NB4 (cell line): ENCODE data around the gene ATPAF2.
"Not testable (repeated sequence)": the region's sequence is repeated elsewhere in the genome, so short reads cannot be mapped to it uniquely, and the experiment has no call there.

Source experiments
- TF ChIP-seq, protein P1 (sequence below): IDR thresholded peaks from one replicate; pipeline ENCODE4 v1.5.1; 2012; ENCODE audit warnings: low read depth, low read length
- TF ChIP-seq, protein P2 (sequence below): IDR thresholded peaks from 2 replicates; pipeline ENCODE4 v1.6.1; 2011; ENCODE audit warnings: low read depth, low read length

DNA sequence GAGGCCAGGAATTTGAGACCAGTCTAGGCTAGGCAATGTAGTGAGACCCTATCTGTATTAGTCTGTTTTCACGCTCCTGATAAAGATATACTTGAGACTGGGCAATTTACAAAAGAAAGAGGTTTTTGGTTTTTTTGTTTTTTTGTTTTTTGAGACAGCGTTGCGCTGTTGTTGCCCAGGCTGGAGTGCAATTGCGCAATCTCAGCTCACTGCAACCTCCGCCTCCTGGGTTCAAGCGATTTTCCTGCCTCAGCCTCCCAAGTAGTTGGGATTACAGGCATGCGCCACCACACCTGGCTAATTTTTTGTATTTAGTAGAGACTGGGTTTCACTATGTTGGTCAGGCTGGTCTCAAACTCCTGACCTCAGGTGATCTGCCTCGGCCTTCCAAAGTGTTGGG, 43.1 kb downstream of the ATPAF2 start:
- TF ChIP-seq, protein P1, sequence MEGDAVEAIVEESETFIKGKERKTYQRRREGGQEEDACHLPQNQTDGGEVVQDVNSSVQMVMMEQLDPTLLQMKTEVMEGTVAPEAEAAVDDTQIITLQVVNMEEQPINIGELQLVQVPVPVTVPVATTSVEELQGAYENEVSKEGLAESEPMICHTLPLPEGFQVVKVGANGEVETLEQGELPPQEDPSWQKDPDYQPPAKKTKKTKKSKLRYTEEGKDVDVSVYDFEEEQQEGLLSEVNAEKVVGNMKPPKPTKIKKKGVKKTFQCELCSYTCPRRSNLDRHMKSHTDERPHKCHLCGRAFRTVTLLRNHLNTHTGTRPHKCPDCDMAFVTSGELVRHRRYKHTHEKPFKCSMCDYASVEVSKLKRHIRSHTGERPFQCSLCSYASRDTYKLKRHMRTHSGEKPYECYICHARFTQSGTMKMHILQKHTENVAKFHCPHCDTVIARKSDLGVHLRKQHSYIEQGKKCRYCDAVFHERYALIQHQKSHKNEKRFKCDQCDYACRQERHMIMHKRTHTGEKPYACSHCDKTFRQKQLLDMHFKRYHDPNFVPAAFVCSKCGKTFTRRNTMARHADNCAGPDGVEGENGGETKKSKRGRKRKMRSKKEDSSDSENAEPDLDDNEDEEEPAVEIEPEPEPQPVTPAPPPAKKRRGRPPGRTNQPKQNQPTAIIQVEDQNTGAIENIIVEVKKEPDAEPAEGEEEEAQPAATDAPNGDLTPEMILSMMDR = not testable (repeated sequence)
- TF ChIP-seq, protein P2, sequence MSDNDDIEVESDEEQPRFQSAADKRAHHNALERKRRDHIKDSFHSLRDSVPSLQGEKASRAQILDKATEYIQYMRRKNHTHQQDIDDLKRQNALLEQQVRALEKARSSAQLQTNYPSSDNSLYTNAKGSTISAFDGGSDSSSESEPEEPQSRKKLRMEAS = not testable (repeated sequence)
